Colon (tissue), 2 donors: ENCODE results near the gene KLF1.

Experiments
- FAIRE-seq: peaks from 2 replicates; lab custom pipeline; 2012; peaks lifted over from hg19 to GRCh38; lab: Jason Lieb, UNC
- donor health status: control.
- donor health status: control.

KLF1 gene

DNA sequence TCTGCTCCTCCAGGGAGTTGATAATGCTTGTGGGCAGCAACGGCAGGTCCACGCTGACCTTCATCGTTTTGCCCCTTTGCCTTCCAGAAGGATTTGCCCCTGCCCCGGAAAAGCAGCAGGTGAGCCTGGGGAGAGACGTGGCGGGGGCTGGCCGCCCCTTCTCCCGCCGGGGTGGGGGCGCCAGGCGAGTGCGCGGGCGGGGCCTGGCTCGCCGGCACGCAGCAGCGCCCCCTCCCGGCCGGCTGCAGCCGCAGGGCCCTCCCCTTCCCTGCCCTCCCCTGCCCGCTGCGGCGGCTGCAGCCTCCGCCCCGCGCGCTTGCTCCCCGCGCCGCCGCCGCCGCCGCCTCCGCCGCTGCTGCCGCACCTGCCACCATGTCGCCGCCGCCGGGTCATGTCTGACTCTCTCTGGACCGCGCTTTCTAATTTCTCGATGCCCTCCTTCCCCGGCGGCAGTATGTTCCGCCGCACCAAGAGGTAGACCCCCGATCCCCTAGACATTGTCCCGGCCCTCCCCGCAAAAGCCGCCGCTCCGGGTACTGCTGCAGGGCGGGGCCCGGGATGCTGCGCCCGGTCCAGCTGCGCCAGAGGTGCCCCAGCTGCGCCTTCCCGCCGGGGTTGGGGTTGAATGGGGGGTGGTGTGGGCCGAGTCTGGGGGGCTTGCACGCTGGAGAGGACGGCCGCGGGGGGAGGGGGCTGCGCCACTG is 48.7 kb downstream of the KLF1 start, which contains the start of gene MAST1:
Gene MAST1, plus strand, starts transcription at position 334 of the 704 bp plus-strand sequence. Its CDS starts 58 bp downstream, at position 392.
- FAIRE-seq: no peak

- FAIRE-seq: no peak
These were observed 49.8 kb downstream of the KLF1 start for GRCh38 chr19:12837225-12837624.

- FAIRE-seq: no peak
These were observed 50.5 kb downstream of the KLF1 start for GRCh38 chr19:12836529-12836863.

DNA sequence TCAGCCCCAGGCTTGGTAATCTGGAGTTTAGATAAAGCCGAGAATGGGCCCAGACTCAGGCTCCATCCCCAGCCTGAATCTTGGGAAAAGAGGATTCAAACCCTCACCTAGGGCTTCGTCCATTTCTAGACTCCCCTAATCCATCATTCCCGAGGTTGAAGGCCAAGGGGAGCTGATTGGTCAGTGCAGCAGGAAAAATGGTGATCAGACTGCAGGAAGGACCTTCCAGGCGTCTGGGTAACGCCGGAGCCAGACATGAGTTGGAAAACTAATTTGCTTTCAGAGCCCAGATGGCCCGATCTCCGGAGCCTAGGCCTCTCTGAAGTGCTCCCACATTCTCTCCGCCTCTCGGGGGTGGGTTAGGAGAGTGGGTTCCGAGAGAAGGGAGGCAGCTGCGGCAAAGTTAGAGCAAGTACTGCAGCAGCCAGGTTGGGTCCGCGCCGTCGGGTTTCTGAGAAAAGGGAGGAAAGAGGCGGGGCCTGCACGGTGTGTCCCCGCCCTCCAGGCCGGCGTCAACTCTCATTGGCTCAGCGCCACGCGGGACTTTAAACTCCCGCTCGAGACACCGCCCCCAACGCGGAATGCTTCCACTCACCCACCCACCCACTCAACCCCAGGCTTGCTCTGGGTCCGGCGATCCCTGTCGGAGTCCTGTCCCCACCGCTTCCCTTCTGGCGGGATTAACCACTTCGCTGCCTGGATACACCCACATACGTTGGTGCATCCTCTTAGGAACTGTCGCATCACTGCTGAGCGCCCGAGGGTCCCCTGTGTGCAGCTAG is 51.8 kb downstream of the KLF1 start:
- FAIRE-seq: no peak

- FAIRE-seq: no peak
These were observed 52.4 kb downstream of the KLF1 start, which contains the start of gene RTBDN for GRCh38 chr19:12834566-12834943. Gene RTBDN (minus strand): TSS chr19:12834579. CDS start chr19:12829979, 4,600 bp downstream.
